ENCODE measurements around the gene SLC9A3.

The SLC9A3 gene

GRCh38 chr5:443239-444151 is 80.8 kb downstream of the SLC9A3 start:
- in situ Hi-C loops (cut with HindIII; ENCODE audit: low pct_unique_long_range_greater_than_20kb, low sequenced_read_pairs): no loop called here
- DNase-seq (ENCODE audit: low read depth in 1 of 2, low spot score in 1 of 2): peak; percentile 55 to 63
- no peak for TF ChIP-seq JUND (IDR thresholded peaks at IDR 0.05; ENCODE audit: low read depth)

GRCh38 chr5:442335-443238 is 81.7 kb downstream of the SLC9A3 start, which contains the start of gene EXOC3:
Gene EXOC3 (plus strand): TSS chr5:443176. CDS start chr5:446206, 3,030 bp downstream.
- in situ Hi-C loops (cut with HindIII; ENCODE audit: low pct_unique_long_range_greater_than_20kb, low sequenced_read_pairs): no loop called here
- no peak for TF ChIP-seq JUND (IDR thresholded peaks at IDR 0.05; ENCODE audit: low read depth)
- peak; percentile 89 to 99 for DNase-seq (ENCODE audit: low read depth in 1 of 2, low spot score in 1 of 2)

- in situ Hi-C loops (cut with HindIII; ENCODE audit: low pct_unique_long_range_greater_than_20kb, low sequenced_read_pairs): no loop called here
- no peak for DNase-seq (ENCODE audit: low read depth in 1 of 2, low spot score in 1 of 2)
- TF ChIP-seq JUND (IDR thresholded peaks at IDR 0.05; ENCODE audit: low read depth): no peak
Measured at GRCh38 chr5:441996-442334, 82.3 kb downstream of the SLC9A3 start.

GRCh38 chr5:440401-441201 is 83.6 kb downstream of the SLC9A3 start:
- DNase-seq (ENCODE audit: low read depth in 1 of 2, low spot score in 1 of 2): no peak
- no peak for TF ChIP-seq JUND (IDR thresholded peaks at IDR 0.05; ENCODE audit: low read depth)
- in situ Hi-C loops (cut with HindIII; ENCODE audit: low pct_unique_long_range_greater_than_20kb, low sequenced_read_pairs): no loop called here

- DNase-seq (ENCODE audit: low read depth in 1 of 2, low spot score in 1 of 2): no peak
- in situ Hi-C loops (cut with HindIII; ENCODE audit: low pct_unique_long_range_greater_than_20kb, low sequenced_read_pairs): no loop called here
- no peak for TF ChIP-seq JUND (IDR thresholded peaks at IDR 0.05; ENCODE audit: low read depth)
Measured at GRCh38 chr5:439636-440035, 84.6 kb downstream of the SLC9A3 start.

GRCh38 chr5:439181-439580 is 85.1 kb downstream of the SLC9A3 start:
- TF ChIP-seq JUND (IDR thresholded peaks at IDR 0.05; ENCODE audit: low read depth): no peak
- in situ Hi-C loops (cut with HindIII; ENCODE audit: low pct_unique_long_range_greater_than_20kb, low sequenced_read_pairs): no loop called here
- DNase-seq (ENCODE audit: low read depth in 1 of 2, low spot score in 1 of 2): no peak

- in situ Hi-C loops (cut with HindIII; ENCODE audit: low pct_unique_long_range_greater_than_20kb, low sequenced_read_pairs): no loop called here
- TF ChIP-seq JUND (IDR thresholded peaks at IDR 0.05; ENCODE audit: low read depth): no peak
- no peak for DNase-seq (ENCODE audit: low read depth in 1 of 2, low spot score in 1 of 2)
Measured at GRCh38 chr5:438481-438981, 85.7 kb downstream of the SLC9A3 start.

- DNase-seq (ENCODE audit: low read depth in 1 of 2, low spot score in 1 of 2): no peak
- no peak for TF ChIP-seq JUND (IDR thresholded peaks at IDR 0.05; ENCODE audit: low read depth)
- in situ Hi-C loops (cut with HindIII; ENCODE audit: low pct_unique_long_range_greater_than_20kb, low sequenced_read_pairs): no loop called here
Measured at GRCh38 chr5:437281-437771, 86.9 kb downstream of the SLC9A3 start.

GRCh38 chr5:436641-436975 is 87.6 kb downstream of the SLC9A3 start:
- TF ChIP-seq JUND (IDR thresholded peaks at IDR 0.05; ENCODE audit: low read depth): no peak
- in situ Hi-C loops (cut with HindIII; ENCODE audit: low pct_unique_long_range_greater_than_20kb, low sequenced_read_pairs): no loop called here
- no peak for DNase-seq (ENCODE audit: low read depth in 1 of 2, low spot score in 1 of 2)

- in situ Hi-C loops (cut with HindIII; ENCODE audit: low pct_unique_long_range_greater_than_20kb, low sequenced_read_pairs): no loop called here
- no peak for TF ChIP-seq JUND (IDR thresholded peaks at IDR 0.05; ENCODE audit: low read depth)
- peak; percentile 81 to 92 for DNase-seq (ENCODE audit: low read depth in 1 of 2, low spot score in 1 of 2)
Measured at GRCh38 chr5:435961-436640, 88.1 kb downstream of the SLC9A3 start.

- DNase-seq (ENCODE audit: low read depth in 1 of 2, low spot score in 1 of 2): no peak
- TF ChIP-seq JUND (IDR thresholded peaks at IDR 0.05; ENCODE audit: low read depth): no peak
- in situ Hi-C loops (cut with HindIII; ENCODE audit: low pct_unique_long_range_greater_than_20kb, low sequenced_read_pairs): no loop called here
Measured at GRCh38 chr5:435156-435790, 89.0 kb downstream of the SLC9A3 start.
